Suprapubic skin (tissue), 4 donors: ENCODE measurements around the gene FGF13.

Experiments
- CTCF ChIP-seq, 2 donors: fragments of 200-600 bp in 1 of 2; fragments of 450-650 bp in 1 of 2; sonication (generic) in 1 of 2; IDR thresholded peaks; one replicate each; pipeline ENCODE4 v1.5.1; 2016 to 2019; ENCODE audit warnings: antibody characterized with exemption in 2 of 2, mild to moderate bottlenecking in 1 of 2, moderate library complexity in 1 of 2
- EP300 ChIP-seq: sonication (generic); formaldehyde crosslinking; IDR thresholded peaks from one replicate; pipeline ENCODE4 v1.6.1; 2017; ENCODE audit warnings: antibody characterized with exemption
- POLR2A ChIP-seq, 2 donors: fragments of 450-650 bp; IDR thresholded peaks; one replicate each; pipeline ENCODE4 v1.6.1; 2017; ENCODE audit warnings: antibody characterized with exemption in 2 of 2, mild to moderate bottlenecking in 2 of 2, moderate library complexity in 2 of 2
- POLR2AphosphoS5 ChIP-seq, 3 donors: sonication (generic); formaldehyde crosslinking; IDR thresholded peaks; one replicate each; pipeline ENCODE4 v1.6.1; 2017; ENCODE audit warnings: antibody characterized with exemption in 3 of 3

DNA sequence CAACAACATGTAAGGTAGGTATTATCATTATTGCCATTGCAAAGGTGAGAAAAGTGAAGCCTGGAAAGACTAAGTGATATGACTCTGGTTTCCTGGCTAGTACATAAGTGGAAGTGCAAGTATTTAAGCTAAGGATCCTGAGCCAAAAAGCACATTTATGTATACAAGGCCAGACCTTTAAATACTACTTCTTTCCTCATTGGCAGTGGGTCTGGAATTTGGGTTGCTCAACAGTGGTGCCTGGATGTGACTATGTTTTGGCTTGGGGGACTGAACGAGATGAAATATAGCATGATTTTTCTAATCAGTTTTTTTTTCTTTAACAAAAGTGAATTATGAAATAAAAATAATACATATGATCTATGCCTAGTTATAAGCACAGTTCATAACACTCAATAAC, 7.4 kb upstream of the FGF13 start:
- TF ChIP-seq CTCF (IDR thresholded peaks at IDR 0.05) (no peak), POLR2A (IDR thresholded peaks at IDR 0.05) (no peak), POLR2AphosphoS5 (IDR thresholded peaks at IDR 0.05) (no peak), EP300 (no peak)
